ENCODE measurements around the gene RNU7-1. TPM values are rescaled to one million over a fixed set of nuclear protein-coding genes. Genes with fewer than 3 reads are reported as not detected.
A peak's percentile ranks its signal among the peaks of the same experiment; 100 is the strongest.
"Not testable (repeated sequence)": the region's sequence is repeated elsewhere in the genome, so short reads cannot be mapped to it uniquely, and the experiment has no call there.

RNU7-1 gene
- 10 to 100 TPM in 1 of 4 donors, 1 to 10 TPM in 1, not detected in 2; 3.8 to 10.0 TPM for polyA plus RNA-seq (ENCODE audit: insufficient read length in 4 of 4)

GRCh38 chr12:6943722-6944380 is at the start of gene RNU7-1, which contains the start of gene C12orf57:
Gene RNU7-1 (plus strand): TSS chr12:6943816.
Gene C12orf57 (plus strand): TSS chr12:6944022. CDS start chr12:6944122, 100 bp downstream.
- DNase-seq (ENCODE audit: low read depth in 4 of 4, low spot score in 3 of 4), result peak in 2 of 4 donors; percentile 81 to 83

- DNase-seq (ENCODE audit: low read depth in 4 of 4, low spot score in 3 of 4), result no peak
Observed at GRCh38 chr12:6894321-6894720, 49.3 kb upstream of the RNU7-1 start.

GRCh38 chr12:6896846-6897435 is 46.7 kb upstream of the RNU7-1 start:
- DNase-seq (ENCODE audit: low read depth in 4 of 4, low spot score in 3 of 4), result no peak

- DNase-seq (ENCODE audit: low read depth in 4 of 4, low spot score in 3 of 4), result no peak
Observed at GRCh38 chr12:6899427-6899826, 44.2 kb upstream of the RNU7-1 start.

DNA sequence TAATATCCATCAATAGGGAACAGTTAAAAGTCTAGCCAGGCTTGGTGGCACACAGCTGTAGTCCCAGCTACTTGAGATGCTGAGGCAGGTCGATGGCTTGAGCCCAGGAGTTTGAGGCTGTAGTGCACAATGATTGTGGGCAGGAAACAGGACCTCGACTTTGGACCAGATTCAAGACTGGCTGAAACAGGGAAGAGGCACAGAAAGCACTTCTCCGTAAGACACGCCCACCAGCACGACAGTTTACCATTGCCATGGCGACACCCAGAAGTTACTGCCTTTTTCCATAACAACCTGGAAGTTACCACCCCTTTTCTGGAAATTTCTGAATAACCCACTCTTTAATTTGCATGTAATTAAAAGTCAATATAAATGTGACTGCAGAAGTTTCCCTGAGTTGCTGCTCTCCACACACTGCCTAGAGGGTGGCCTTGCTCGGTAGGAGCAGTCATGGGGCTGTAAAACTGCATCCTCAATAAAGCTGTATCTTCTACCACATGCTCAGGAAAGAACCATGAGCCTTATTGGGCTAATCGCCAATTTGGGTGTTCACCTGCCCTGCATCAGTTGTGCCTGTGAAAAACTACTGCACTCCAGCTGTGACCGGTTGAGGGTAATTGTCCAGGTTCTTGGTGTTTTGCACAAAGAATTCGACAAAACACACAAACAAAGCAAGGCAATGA is 43.6 kb upstream of the RNU7-1 start:
- no peak for DNase-seq (ENCODE audit: low read depth in 4 of 4, low spot score in 3 of 4)

GRCh38 chr12:6902448-6902847 is 41.2 kb upstream of the RNU7-1 start:
- DNase-seq (ENCODE audit: low read depth in 4 of 4, low spot score in 3 of 4), result no peak

GRCh38 chr12:6903722-6904121 is 39.9 kb upstream of the RNU7-1 start:
- no peak for DNase-seq (ENCODE audit: low read depth in 4 of 4, low spot score in 3 of 4)

- peak; percentile 91 to 97 (median 96) for DNase-seq (ENCODE audit: low read depth in 4 of 4, low spot score in 3 of 4)
Observed at GRCh38 chr12:6904280-6905276, 39.0 kb upstream of the RNU7-1 start, which contains the start of gene LRRC23. Gene LRRC23 (plus strand): TSS chr12:6904822. CDS start chr12:6905634, 812 bp downstream.

GRCh38 chr12:6905414-6906040 is 38.1 kb upstream of the RNU7-1 start:
- no peak for DNase-seq (ENCODE audit: low read depth in 4 of 4, low spot score in 3 of 4)

GRCh38 chr12:6908141-6908540 is 35.5 kb upstream of the RNU7-1 start:
- not testable (repeated sequence) for DNase-seq (ENCODE audit: low read depth in 4 of 4, low spot score in 3 of 4)

DNA sequence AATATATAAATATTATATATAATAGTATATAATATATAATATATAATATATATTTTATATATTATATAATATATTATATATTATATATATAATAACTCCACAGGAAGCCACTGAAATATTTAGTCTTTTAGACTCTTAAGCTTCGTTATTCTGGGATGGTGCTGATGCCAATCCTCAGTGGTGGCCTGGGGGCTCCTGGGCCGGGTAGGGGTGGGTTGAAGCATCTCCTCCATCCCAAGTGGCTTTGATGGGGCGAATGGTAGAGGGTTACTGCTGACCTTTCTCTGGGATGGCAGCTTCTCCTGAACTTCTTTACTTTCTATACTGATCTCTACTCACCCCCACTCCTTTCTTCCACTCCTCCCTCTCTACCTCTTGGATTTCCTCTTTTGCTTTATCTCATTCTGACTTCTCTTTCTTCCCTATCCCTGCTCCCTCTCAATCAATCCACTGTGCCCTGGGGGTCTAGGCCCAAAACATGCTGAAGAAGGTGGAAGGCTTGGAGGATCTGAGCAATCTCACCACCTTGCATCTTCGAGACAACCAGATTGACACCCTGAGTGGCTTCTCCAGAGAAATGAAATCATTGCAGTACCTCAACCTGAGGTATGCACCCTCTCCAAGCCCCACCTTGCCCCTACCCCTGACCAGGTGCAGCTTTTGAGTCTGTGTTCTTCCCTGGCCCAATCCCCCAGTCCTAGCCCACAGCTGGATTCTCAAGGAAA is 34.0 kb upstream of the RNU7-1 start:
- no peak for DNase-seq (ENCODE audit: low read depth in 4 of 4, low spot score in 3 of 4)

- DNase-seq (ENCODE audit: low read depth in 4 of 4, low spot score in 3 of 4), result no peak
Observed at GRCh38 chr12:6912164-6912935, 31.3 kb upstream of the RNU7-1 start.

GRCh38 chr12:6914246-6914946 is 29.2 kb upstream of the RNU7-1 start, which contains the start of gene ENO2:
Gene ENO2 (plus strand): TSS chr12:6914580. CDS start chr12:6915833, 1,253 bp downstream.
- DNase-seq (ENCODE audit: low read depth in 4 of 4, low spot score in 3 of 4), result no peak

DNA sequence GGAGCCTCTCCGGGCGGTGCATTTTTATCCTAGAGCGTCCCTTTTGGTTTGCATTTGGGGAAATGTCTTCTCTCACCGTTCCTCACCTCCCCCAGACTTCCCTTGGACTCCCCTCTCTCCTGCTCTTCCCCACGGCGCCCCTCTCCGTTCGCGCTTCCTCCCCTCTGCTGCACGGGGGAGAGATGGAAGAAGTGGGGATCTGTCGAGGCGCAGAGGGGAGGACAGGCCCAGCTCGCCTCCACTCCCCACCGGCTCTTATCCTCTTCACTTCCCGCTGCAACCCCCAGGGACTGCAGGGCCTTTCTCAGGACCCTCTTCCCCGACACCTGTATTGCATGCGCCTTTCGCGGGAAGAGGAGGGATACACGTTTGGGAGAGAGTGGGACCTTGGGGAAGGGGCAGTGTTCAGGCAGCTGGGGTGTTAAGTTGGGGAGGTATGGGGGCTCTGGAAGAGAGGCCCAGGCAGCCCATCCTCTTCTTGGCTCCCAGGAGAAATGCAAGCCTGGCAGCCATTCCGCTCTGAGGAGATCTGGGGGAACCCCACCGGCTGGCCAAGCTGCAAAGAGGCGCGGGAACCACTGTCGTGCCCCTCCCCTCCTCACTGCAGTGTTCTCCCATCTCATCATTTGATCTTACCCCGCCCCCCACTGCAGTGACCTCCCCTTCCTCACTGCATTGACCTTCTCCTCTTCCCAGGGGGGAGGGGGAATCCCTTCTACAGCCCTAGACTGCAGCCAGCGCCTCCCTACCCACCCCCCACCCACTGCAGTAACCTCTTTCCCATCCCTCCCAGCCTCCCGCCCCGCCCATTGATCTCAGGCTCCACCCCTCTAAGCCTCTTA is 28.4 kb upstream of the RNU7-1 start:
- no peak for DNase-seq (ENCODE audit: low read depth in 4 of 4, low spot score in 3 of 4)

DNA sequence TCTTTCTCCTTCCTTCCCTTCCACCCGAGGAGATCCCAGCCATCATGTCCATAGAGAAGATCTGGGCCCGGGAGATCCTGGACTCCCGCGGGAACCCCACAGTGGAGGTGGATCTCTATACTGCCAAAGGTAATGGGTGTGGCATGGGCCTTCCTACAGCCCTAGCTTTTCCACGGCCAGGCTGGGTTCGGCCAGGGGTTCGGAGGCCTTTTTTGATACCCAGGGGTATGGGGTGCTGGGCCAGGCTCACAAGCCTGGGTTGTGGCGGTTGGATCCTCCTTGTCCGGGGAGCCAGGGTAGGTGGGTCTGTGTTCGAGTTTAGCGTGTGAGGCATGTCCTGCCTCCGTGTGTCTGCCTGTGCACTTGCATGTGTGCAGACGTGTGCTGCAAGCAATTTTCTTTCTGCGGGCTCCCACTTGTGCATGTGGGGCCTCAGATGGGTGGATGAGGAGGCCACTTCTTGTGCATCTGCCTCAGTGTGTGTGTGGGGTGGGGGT is 27.8 kb upstream of the RNU7-1 start:
- no peak for DNase-seq (ENCODE audit: low read depth in 4 of 4, low spot score in 3 of 4)

DNA sequence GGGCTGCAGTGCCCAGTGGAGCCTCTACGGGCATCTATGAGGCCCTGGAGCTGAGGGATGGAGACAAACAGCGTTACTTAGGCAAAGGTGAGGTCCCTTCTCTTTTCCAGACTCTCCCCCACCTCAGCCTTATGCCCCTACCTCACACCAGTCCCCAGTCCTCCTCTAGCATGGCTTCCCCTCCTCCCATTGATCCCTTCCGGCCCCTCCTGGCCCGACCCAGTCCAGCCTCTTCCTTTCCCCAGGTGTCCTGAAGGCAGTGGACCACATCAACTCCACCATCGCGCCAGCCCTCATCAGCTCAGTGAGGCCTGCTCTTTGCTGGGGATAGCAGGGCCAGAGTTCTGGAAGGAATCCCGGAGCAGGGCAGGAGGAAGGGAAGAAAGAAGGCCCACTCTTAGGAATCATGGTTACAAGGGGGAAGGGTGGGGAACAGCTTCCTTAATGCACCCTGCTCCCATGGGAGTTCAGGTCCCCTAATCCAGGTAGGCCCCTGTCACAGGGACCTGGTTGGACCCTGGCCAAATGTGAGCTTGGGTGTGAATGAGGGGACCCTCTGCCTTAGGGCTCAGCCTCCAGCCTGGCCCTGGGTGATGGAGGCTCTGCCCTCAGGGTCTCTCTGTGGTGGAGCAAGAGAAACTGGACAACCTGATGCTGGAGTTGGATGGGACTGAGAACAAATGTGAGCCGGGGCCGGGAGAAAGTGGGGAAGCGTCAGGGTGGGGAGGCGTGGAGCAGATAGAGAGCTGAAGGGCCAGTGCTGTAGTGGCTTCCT is 27.0 kb upstream of the RNU7-1 start:
- no peak for DNase-seq (ENCODE audit: low read depth in 4 of 4, low spot score in 3 of 4)

All from right renal pelvis (tissue), 4 donors.